NT2/D1 (cell line): Measurements from ENCODE around the gene PBLD.

ENCODE experiments used
- DNase-seq: peaks from one replicate; pipeline ENCODE4 v3.0.0-alpha.2; 2011; ENCODE audit warnings: low read depth, low spot score
- H3K27me3 ChIP-seq: 2 replicates; pipeline ENCODE4 v1.6.0; 2011; ENCODE audit warnings: mild to moderate bottlenecking; ENCODE audit not compliant: insufficient read length, insufficient read depth
- H3K36me3 ChIP-seq: 2 replicates; pipeline ENCODE4 v1.6.1; 2011; ENCODE audit warnings: mild to moderate bottlenecking, low read length, mixed read lengths; ENCODE audit not compliant: insufficient read depth, insufficient read length
- H3K4me1 ChIP-seq: 2 replicates; pipeline ENCODE4 v1.5.1; 2011; ENCODE audit not compliant: insufficient read depth, insufficient read length
- H3K4me3 ChIP-seq: 2 replicates; pipeline ENCODE4 v1.5.1; 2011; ENCODE audit warnings: low read depth; ENCODE audit not compliant: insufficient read length
- H3K9ac ChIP-seq: 2 replicates; pipeline ENCODE4 v1.6.0; 2011; ENCODE audit warnings: low read depth; ENCODE audit not compliant: insufficient read length
- H3K9me3 ChIP-seq: 2 replicates; pipeline ENCODE4 v1.5.1; 2011; ENCODE audit warnings: mild to moderate bottlenecking, low read length; ENCODE audit not compliant: insufficient read depth
- SUZ12 ChIP-seq: IDR thresholded peaks from 2 replicates; pipeline ENCODE4 v1.6.1; 2011; ENCODE audit not compliant: insufficient read length, insufficient read depth; ENCODE audit errors: extremely low read depth
- YY1 ChIP-seq: IDR thresholded peaks from 2 replicates; pipeline ENCODE4 v1.6.1; 2011; ENCODE audit not compliant: insufficient read length, insufficient read depth
- ZNF274 ChIP-seq: IDR thresholded peaks from 2 replicates; pipeline ENCODE4 v1.6.1; 2011; ENCODE audit warnings: mild to moderate bottlenecking, low read depth, low read length

Gene PBLD

DNA sequence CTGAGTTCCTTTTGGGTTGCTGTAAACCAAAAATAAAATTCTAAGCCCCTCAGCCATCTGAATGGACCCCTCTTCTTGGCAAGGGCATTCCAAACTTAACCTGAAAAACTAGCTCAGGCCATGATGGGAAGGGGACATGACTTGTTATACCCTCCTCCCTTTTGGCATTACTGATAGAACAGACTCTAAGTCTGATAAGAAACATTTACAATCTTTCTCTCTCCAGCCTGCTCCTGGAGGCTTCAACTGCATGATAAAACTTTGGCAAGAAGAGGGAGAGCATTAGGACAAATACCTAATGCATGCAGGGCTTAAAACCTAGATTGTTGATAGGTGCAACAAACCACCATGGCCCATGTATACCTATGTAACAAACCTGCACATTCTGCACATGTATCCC, 59.9 kb downstream of the PBLD start:
- DNase-seq: no peak
- Histone ChIP-seq H3K4me1 (no peaks in the 10 kb centered on the region), H3K27me3 (no peaks in the 10 kb centered on the region), H3K4me3 (no peak overlapping the region), H3K9ac (no peak overlapping the region), H3K36me3 (no peaks in the 10 kb centered on the region), H3K9me3 (peaks cover 17% of the 10 kb centered on the region; the same call in 1 of the 2 replicates)
- TF ChIP-seq ZNF274 (no peak), SUZ12 (no peak), YY1 (no peak)

GRCh38 chr10:68271196-68271882, 61.4 kb downstream of the PBLD start:
- Histone ChIP-seq H3K27me3 (no peaks in the 10 kb centered on the region), H3K9ac (no peak overlapping the region), H3K4me3 (no peak overlapping the region), H3K9me3 (peaks cover 7% of the 10 kb centered on the region; the same call in 1 of the 2 replicates), H3K36me3 (no peaks in the 10 kb centered on the region), H3K4me1 (no peaks in the 10 kb centered on the region)
- TF ChIP-seq ZNF274 (no peak), YY1 (no peak), SUZ12 (no peak)
- no peak for DNase-seq

GRCh38 chr10:68269562-68270290, 63.0 kb downstream of the PBLD start:
- Histone ChIP-seq H3K36me3 (no peaks in the 10 kb centered on the region), H3K9me3 (peaks cover 3% of the 10 kb centered on the region; the same call in 1 of the 2 replicates), H3K4me3 (no peak overlapping the region), H3K27me3 (no peaks in the 10 kb centered on the region), H3K4me1 (no peaks in the 10 kb centered on the region), H3K9ac (no peak overlapping the region)
- TF ChIP-seq ZNF274 (no peak), YY1 (no peak), SUZ12 (no peak)
- no peak for DNase-seq

GRCh38 chr10:68261132-68261856, 71.4 kb downstream of the PBLD start:
- no peak overlapping the region for H3K9ac ChIP-seq
- H3K9me3 ChIP-seq: no peaks in the 10 kb centered on the region
- H3K27me3 ChIP-seq: no peaks in the 10 kb centered on the region
- TF ChIP-seq ZNF274 (no peak), SUZ12 (no peak), YY1 (no peak)
- DNase-seq: no peak
- H3K4me3 ChIP-seq: no peak overlapping the region
- no peaks in the 10 kb centered on the region for H3K36me3 ChIP-seq
- no peaks in the 10 kb centered on the region for H3K4me1 ChIP-seq

DNA sequence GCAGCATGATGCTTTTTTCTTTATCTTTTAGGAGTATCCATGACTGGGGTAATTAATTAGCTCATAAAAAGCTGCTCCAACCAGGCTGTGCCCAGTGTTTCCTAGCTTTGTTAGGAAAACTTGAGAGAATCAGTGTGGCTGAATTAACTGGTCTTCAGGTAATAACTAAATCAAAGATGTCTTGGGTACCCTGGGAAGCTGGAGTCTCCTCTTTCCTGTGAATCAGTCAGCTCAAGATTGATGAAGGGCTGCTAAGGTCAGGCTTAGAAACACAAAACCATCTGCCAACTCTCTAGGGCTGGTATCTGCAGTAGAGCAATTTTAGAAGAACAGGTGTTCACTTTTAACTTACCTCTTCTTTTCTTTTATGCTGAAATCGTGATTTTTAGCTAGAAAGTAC, 79.4 kb downstream of the PBLD start:
- Histone ChIP-seq H3K9ac (no peak overlapping the region), H3K4me3 (no peak overlapping the region), H3K36me3 (no peaks in the 10 kb centered on the region), H3K9me3 (no peaks in the 10 kb centered on the region), H3K4me1 (no peaks in the 10 kb centered on the region), H3K27me3 (peaks cover 28% of the 10 kb centered on the region)
- no peak for DNase-seq
- no peak for TF ChIP-seq SUZ12
- TF ChIP-seq ZNF274: no peak
- no peak for TF ChIP-seq YY1

DNA sequence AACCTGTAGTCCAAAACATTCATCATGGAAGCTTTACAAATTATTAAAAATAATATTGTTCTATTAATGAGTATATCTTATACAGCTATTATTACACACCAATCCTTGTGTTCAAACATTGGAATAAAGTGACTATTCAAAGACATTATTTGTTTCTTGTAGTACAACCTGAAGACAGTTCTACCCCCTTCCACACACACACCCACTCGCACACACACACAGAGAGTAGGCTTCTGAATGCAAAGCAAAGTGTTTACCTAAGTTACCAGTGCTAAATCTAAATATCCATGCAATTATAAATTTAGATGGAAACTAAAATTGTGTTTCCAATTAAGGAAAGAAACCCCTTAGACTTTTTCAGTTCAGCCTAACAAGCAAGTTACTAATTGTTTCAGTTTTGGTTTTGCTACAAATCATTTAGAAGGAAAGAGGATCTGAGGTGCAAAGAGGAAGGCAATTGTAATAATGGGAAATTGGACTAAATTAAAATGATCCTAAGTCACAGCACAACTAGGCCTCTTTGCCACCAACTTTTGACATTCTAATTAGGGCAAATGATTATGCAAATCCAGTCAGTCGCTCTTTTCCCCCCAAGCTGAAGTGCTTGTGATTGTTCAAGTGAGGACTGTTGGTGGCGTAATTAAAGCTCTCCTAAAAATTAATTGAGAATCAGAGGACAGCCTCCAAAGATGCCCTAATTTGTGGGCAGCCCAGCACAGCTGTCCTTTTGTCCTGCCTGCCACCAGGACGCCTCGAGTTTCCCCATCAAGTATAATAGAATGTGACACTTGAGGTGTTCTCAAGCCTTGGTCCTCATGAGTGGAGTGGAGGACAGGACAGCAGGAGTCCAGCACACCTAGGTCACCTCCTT, 80.9 kb downstream of the PBLD start:
- no peak for TF ChIP-seq ZNF274
- no peak for TF ChIP-seq SUZ12
- no peak for TF ChIP-seq YY1
- Histone ChIP-seq H3K4me1 (no peaks in the 10 kb centered on the region), H3K27me3 (peaks cover 31% of the 10 kb centered on the region), H3K9ac (no peak overlapping the region), H3K36me3 (no peaks in the 10 kb centered on the region), H3K4me3 (no peak overlapping the region), H3K9me3 (no peaks in the 10 kb centered on the region)
- no peak for DNase-seq
